GM21528 (cell line): ENCODE data around the gene ELFN2.

Source experiments
- ATAC-seq: cut with Tn5 transposase; IDR thresholded peaks from one replicate; pipeline ENCODE4 v1.9.1; 2021; ENCODE audit warnings: mild to moderate bottlenecking, moderate library complexity; ENCODE audit not compliant: unreplicated experiment, low FRiP score

ELFN2 gene

DNA sequence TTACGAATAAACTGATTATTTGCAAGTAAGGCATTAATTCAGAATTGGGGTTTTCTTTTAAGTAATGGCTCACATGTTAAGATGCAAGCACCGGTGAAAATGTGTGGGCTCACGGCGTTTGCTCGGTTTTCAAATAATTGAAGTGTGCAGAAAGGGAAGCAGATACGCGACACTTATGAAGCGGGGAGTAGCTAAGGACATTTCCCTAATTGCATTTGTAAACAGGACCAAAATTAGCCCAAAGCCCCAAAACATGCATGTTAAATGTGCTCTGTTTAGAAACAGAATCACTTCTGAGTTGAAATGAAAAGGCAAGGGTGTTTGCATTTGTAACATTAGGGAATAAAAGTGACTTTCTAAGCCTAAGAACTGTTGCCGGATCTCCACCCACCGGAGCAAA, 61.3 kb downstream of the ELFN2 start:
- no peak for ATAC-seq

DNA sequence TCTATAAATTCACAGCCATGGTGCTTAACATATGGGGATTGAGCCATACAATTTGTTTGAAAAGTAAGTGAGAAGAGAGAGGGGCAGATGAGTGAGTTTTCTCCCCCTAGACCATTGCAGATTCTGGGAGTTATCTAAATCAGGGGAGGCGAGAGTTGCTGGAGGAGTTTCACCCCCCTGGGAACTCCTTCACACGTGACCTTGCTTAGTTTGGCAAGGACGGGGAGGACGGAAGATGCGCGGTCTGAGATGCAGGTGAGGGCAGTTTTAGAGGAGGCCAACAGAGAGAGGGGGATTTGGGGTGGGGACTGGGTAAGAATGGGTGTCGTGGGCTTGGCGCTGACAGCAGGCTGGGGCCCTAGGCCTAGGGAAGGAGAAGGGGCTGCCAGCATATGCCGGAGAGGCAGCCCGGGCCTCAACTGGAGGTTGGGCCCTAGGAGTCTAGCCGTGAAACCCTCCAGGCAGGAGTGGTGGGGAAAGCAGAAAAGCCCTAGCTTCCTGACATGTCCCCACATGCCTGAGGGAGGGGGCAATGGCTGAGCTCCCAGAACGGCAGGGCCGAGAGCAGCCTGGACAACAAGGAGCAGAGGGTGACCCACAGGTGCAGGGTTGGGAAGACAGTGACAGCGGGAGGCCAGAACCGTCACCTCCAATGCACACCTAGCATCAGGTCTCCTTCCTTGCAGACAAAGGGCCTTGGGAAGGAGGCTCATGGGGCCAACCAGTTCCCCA, 63.9 kb downstream of the ELFN2 start:
- no peak for ATAC-seq

DNA sequence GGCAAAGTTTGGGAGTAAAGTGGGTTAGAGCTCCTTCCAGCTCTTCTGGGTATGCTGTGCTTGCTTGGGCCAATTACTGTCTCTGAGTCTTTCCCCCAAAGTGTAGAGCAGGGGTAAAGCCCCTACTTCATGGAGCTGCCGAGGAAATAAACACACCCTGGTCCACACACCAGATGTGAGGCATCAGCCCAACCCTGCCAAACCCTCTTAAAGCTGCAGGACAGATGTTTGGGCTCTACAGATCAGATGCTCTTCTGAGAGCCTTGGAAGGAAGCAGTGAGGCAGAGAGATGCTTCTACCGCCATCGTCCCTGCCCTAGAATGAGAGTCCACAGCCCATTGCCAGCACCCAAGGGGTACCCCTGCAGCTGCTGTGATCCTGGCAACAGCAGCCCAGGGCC, 64.7 kb downstream of the ELFN2 start:
- no peak for ATAC-seq

DNA sequence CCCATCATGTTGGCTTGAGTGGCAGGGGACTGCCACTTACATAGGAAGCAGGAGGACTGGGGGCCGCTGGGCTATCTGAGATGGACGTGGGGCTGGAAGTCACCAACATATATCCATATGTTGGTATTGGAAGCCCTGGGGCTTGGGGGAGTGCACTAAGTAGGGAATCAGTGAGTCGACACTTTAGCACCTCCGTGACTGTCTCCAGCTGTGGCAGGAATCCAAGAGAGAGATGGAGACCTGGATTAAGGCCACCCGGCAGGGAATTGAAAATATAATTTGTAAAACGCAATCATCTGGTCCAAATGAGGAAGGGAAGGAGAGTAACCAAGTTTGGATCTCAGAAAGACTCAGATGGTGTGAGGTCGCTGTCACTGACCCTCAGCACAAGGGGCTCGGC, 68.4 kb downstream of the ELFN2 start:
- ATAC-seq, result no peak

DNA sequence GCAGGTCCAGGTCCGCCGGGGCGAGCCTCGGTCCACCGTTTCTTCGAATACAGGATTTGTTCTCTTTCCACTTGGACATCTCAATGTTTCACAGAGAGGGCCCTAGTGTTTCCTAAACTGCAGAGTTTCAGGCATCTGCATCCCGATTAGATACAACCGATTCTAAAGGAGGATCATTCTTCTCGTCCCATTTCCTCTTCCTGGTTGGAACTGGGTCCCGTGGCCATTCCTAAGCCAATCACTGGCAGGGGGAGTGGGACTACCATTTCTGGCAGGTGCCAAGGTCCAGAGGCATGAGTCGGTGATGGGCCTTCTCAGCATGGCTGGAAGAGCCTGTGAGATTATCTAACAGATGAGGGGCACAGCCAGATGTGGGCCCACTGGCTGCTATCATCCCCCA, 68.9 kb downstream of the ELFN2 start:
- no peak for ATAC-seq

DNA sequence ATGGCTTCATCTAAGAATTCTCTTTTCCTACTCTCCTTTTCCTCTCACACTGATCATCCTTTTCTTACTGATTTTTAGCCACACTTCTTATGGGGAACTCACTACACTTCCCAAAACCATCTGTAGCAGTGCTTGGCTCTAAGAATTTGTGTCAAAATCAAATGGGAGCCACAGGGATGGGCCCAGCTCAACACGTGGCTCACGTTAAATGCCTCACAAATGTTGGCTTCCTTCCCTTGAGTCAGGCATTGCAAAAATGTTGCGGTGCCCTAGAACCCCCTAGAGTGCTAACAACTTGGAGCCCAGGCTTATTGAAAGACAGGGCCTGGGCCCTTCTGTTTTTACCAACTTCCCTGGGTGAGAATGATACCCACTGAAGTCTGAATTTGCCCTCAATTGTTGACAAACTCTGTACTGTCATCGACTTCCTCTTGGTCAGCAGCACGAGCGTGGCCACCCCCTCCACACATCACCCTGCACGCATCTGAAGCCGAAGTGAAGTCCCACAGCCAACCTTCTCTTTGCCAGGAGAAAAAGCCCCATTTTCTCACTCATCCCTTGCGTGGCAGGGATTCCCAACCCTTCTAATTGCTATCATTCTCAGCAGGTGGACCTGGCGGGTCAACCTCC, 69.7 kb downstream of the ELFN2 start:
- ATAC-seq, result no peak

DNA sequence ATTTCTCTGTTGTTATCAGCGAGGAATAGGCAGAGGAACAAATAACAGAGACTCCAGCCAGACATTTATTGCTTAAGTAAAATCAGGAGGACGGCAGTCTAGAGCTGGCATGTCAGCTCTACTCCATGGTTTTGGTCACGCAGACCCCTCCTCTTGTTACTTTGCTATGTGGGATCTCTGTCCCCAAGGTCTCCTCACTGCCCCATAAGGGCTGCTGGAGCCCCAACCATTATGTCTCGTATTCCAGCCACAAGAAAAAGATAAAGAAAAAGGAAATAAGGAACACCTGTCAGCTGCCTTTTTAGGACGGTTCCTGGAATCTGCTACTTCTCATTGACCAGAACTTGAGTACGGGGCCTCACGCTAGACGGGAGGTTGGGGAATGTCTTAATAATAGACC, 70.4 kb downstream of the ELFN2 start:
- ATAC-seq, result no peak

DNA sequence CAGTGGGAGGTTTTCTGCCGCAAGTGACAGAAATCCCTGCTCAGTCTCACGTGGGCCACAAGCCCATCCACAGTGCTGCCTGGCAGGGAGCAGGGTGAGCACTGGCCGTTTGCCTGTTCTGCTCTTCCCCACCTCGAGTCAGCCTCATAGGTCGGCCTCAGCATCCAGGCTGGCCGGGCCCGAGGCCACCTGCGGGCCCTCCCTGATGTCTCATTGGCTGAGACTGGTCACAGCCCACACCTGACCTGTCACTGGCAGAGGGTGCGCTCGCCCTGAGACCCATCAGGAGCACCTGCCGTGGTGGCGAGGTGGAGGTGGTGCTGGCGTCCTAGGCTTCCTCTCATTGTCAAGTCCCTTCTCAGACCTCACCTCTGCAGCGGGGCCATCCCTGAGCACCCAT, 72.1 kb downstream of the ELFN2 start:
- ATAC-seq, result no peak

DNA sequence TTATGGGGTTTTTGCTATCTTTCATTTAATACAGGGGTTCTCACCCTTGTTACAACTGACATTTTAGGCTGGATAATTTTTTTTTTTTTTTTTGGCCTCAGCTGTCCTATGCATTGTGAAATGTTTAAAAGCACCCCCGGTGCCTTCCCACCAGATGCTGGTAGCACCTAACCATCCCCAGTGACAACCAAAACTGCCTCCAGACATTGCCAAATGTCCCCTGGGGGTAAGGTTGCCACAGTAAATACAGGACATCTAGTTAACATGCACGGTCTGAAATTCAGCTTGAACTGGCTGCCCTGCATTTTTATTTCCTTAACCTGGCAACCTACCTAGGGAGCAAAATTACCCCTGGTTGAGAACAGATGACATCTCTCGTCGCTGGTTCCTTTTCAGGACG, 72.6 kb downstream of the ELFN2 start:
- ATAC-seq, result no peak

DNA sequence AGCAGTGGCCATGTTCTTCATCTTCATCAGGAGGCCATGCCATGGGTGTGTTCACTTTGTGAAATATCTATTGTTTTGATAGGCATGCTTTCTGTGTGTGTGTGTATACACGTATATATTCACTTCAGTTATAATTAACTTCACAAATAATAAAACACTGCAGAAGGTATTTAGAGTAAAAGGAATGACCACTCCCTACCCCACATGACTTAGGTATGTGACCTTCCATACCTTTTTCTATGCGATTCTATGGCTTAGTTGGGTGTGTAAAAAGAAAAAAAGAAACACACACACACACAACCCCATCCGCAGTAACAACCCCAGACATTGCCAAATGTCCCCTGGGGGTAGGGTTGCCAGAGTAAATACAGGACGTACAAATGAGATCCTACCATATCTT, 73.0 kb downstream of the ELFN2 start:
- no peak for ATAC-seq

DNA sequence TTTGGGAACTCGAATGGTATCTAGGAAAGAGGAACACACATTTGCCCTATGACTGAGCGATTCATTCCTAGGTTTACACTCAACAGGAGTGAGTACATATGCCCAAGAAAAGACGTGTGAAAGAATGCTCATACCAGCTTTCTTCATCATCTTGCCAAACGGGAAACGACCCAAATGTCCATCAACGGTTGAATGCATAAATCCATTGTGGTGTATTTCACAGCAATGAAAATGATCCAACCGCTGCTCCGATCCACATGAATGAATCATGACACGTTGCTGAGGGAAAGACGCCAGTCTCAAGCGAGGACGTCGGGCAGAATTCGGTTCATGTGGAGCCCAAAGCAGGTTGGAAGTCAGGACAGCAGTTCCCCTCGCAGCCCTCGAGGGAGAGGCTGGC, 73.4 kb downstream of the ELFN2 start:
- no peak for ATAC-seq

DNA sequence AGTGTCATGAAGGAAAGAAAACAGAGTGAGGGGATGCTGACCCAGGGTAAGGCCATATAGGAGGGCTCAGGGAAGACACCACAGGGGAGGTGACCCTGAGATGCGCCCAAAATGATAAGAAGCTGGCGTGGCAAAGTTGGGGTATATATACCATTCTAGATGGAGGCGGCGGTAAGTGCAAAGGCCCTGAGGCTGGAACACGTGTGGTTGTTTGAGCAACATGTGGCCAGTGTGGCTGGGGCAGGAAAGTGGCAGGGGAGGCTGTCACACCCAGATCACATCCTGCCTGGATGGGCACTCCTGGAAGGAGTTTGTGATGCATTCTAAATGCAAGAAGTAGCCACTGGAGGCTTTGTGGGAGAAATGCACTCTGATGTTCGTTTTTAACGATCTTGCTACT, 74.8 kb downstream of the ELFN2 start:
- ATAC-seq, result no peak

DNA sequence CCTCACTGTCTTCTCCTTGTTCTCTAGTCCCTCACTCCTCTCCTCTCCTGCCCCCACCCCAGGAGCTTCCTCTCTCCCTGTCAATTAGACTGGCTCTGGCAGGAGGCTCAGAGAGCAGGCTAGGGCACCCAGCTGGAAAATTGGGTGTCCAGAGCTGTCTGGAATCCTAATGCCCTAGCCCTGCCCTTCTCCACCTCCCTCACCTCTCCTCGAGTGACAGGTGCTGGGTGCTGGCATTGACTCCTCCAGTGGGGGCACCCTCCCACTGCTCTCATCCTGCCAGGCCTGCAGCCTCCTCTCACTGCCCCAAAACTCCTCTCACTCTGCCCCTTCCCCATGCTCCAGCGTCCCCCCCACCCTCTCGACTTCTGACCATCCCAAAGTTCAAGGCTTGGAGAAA, 76.0 kb downstream of the ELFN2 start:
- no peak for ATAC-seq

DNA sequence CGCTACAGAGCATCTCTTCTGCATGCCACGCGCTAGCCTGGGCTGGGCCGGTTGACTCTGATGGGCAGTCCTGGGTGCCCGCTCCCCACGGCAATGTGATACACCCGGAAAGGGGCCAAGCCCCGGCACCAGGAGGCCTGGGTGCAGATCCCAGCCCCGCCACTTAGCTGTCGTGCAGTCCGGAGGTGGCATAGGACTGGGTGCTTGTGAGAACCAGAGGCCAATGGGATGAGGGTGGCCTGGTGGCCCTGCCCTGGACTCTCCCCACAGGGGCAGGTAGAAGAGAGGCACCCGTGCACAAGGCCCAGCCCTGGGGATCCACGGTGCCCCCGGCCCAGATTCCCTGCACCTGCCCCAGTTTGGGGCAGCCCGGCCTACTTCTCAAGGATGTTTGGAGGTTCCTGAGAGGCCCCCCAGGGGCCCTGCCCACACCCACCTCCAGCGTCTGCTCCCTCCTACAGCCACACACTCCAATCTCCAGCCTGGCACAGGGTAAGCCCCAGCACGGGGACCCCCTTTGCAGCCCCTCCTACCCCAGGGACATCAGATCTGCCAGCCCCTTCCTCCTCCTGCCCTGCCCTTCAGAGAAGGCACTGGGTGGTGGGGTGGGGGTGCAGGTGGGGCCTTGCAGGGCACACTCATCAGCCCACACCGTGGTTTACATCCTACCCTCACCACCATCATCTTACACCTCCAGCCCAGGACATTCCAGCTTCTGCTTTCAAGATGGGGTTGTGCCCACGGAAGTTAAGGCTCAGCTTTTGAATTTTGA, 78.0 kb downstream of the ELFN2 start:
- no peak for ATAC-seq

DNA sequence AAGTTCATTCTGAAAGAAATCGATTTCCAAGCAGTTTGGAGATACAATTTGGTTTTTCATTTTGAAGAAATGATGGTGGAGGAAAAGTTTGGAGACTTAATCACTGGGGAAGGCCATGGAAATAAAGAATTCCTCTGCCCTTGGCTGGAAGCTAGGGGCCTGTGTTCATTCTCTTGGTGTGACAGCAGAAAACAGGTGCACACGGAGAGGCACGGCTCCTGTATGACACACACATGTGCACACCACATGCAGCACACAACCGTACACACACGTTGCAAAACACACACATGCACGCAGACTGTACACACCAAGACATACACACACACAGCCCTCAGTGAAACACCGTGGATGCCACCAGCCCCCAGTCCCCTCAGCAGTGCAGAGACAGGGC, 80.8 kb downstream of the ELFN2 start:
- no peak for ATAC-seq

DNA sequence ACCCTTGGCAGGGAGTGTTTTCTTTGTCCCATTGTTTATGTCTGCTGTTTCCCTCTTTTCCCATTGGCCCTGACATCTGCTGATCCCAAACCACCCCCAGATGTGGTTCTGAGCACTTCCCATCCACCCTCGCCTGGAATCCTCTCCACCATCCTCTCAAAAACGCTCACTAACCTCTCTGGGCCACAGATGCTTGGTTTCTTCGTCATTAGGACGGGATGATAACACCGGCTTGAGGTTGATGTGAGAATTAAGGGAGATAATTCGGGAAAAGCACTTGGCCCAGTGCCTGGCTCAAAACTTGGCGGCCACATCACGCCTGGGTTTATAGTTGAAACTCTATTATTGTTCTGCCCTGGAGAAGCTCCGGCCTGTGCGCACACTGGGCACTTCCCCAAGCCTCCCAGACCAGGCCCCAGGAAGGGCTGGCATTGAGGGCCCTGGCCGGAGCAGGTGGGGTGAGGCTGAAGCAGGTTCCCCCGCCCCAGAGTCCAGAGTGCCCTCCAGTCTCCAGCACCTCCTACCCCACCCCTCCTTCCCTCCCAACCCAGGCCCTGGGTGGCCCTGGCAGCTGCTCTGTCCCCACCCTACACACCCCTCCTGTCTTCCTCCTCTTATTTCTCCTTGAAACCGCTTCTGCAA, 81.3 kb downstream of the ELFN2 start:
- no peak for ATAC-seq

DNA sequence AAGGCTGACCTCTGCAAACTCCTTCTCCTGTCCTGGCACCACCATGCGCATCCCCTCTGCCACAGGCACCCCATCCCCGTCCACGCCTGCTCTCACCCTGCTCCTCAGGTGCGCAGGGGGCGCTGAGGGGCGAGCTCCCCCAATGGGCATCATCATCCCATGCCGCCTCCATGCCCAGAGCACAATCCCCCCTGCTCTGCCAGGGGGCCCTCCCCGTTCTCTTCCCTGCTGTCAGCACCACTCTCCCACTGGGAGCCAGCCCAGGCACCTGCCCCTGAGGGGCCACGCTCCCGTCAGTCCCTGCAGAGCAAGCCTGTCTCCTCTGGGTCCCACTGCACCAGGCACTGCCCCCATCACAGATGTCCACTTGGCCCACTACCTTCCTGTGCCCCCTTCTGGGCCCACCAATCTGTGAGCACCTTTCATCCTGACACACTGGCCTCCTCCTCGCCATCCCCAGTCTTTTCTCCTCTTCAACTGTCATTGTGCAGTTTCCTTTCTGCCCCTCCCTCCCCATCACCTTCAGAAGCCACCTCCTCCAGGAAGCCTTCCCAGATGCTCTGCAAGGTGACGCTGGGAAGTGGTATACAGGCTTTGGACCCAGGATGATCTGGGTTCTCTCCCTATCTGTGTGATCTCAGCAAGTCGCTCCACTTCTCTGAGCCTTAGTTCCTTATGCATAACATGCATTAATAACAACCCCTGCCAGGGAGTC, 82.4 kb downstream of the ELFN2 start:
- no peak for ATAC-seq

DNA sequence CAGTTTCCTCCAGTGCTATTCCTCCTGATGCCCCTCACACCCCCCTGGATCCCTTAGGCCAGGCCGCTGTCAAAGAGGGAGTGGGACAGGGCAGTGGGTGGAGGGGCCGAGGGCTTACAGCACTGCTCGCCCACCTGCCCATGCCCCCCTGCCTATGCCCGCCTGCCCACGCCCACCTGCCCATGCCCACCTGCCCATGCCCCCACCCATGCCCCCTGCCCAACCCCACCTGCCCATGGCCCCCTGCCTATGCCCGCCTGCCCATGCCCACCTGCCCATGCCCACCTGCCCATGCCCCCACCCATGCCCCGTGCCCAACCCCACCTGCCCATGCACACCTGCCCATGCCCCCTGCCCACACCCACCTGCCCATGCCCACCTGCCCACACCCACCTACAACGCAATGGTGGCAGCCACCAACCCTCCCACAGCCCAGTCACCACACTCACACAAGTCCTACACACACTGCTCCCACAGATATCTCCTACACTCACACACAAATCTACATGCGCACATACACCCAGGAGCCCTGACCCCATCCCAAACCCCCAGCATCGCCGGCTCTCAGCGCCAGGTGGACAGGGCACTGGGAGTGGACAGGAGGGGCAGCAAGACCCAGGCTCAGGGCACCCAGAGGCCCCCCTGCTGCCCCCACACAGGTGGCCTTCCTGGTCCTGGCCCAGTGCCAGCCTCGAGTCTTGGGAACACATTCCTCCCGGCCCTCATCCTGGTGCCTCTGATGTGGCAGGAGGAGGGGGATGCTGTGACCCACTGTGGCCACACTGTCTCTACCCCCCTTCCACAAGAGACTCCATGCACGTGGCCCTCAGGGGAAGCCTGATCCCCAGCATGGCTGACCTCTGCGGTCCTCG, 83.2 kb downstream of the ELFN2 start:
- ATAC-seq, result no peak

DNA sequence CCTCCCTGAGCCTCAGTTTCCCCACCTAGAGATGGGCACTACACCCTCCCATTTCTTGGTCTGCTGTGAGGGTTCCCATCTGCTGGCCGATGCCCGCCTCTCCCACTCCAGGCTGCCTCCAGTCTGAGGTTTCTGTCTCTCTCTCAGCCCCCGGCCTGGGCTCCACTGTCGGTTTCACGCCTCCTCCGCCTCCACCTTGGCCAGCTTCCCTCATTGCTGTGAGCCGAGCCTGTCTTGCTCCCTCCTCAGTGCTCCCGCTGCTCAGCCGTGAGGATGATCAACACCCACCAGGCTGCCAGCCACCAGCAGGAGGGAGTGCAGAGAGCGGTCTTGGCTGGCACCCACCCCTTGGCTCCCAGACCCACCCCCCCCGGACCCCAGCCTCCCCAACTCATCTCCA, 83.9 kb downstream of the ELFN2 start:
- no peak for ATAC-seq

DNA sequence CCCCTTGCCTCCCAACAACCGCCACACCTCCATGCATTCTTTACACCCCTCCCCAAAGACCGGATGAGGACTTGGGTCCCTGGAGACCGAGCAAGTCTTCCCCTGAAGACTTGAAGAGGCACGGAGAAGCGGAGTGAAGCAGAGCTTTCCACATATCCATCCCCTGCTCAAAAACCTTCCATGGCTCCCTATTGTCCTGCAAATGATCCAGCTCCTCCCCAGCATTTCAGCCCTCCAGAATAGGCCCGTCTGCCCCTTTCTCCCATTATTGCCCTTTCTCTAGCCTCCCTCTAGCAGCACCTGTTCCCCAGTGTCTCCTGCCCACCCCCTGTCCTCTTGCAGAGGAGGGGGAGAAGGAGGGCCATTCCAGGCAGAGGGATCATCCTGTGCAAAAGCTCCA, 85.2 kb downstream of the ELFN2 start:
- ATAC-seq, result no peak
